ENCODE data around the gene MRPL21.

DNA sequence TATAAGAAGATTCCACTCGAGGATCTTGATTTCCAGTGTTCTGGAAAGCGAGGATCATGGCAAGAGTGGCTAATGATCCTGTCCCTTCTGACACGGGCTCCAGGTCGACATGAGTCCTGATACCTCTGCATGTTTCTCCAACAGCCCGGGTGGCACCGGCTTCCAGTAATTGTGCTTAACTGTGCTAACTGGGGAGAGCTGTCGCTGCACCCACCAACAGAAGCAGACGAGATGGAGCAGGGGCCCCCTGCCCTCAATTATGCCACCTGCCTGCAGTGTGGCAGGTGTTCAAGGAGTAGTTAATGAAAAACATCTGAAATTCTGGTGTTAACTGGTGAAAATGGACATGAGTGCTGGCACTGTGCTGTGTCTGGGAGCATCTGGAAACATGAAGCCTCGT, 6.2 kb downstream of the MRPL21 start:
- TF ChIP-seq, protein P1, sequence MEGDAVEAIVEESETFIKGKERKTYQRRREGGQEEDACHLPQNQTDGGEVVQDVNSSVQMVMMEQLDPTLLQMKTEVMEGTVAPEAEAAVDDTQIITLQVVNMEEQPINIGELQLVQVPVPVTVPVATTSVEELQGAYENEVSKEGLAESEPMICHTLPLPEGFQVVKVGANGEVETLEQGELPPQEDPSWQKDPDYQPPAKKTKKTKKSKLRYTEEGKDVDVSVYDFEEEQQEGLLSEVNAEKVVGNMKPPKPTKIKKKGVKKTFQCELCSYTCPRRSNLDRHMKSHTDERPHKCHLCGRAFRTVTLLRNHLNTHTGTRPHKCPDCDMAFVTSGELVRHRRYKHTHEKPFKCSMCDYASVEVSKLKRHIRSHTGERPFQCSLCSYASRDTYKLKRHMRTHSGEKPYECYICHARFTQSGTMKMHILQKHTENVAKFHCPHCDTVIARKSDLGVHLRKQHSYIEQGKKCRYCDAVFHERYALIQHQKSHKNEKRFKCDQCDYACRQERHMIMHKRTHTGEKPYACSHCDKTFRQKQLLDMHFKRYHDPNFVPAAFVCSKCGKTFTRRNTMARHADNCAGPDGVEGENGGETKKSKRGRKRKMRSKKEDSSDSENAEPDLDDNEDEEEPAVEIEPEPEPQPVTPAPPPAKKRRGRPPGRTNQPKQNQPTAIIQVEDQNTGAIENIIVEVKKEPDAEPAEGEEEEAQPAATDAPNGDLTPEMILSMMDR (IDR thresholded peaks at IDR 0.05): no peak
- TF ChIP-seq POLR2A (IDR thresholded peaks at IDR 0.05): no peak

Measured in vagina (tissue), 2 donors.